ENCODE measurements around the gene MGA.

DNA sequence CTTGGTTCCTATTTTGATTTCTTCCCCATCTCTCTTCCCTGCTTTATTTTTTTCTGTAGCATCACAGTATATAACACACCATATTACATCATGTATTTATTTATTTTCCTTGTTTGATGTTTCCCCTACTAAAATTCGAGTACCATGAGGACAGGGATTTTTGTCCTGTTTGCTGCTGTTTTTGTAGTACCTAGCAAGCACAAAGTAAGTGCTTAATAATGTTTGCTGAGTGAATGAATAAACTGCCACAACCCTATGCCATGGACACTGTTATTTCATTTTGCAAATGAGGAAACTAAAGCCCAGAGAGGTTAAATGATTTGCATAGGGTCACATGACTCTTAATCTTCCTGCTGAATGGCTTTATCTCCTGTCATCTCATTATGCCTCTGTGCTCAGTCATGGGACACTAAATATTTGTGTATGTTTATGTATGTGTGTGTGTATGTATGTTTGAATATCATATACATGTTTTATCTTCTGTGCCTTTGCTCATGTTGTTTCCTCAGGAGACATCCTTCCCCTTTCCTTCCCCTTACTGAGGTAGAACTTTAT lies 26.1 kb upstream of the MGA start:
- TF ChIP-seq, protein P1, sequence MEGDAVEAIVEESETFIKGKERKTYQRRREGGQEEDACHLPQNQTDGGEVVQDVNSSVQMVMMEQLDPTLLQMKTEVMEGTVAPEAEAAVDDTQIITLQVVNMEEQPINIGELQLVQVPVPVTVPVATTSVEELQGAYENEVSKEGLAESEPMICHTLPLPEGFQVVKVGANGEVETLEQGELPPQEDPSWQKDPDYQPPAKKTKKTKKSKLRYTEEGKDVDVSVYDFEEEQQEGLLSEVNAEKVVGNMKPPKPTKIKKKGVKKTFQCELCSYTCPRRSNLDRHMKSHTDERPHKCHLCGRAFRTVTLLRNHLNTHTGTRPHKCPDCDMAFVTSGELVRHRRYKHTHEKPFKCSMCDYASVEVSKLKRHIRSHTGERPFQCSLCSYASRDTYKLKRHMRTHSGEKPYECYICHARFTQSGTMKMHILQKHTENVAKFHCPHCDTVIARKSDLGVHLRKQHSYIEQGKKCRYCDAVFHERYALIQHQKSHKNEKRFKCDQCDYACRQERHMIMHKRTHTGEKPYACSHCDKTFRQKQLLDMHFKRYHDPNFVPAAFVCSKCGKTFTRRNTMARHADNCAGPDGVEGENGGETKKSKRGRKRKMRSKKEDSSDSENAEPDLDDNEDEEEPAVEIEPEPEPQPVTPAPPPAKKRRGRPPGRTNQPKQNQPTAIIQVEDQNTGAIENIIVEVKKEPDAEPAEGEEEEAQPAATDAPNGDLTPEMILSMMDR (IDR thresholded peaks at IDR 0.05), result no peak
- no peak for TF ChIP-seq POLR2A (IDR thresholded peaks at IDR 0.05)
- no peak for TF ChIP-seq POLR2AphosphoS5 (IDR thresholded peaks at IDR 0.05)
